HG03039 (cell line): ENCODE measurements around the gene CHST15.

ENCODE experiments used
- ATAC-seq: cut with Tn5 transposase; IDR thresholded peaks from one replicate; pipeline ENCODE4 v1.9.1; 2021; ENCODE audit warnings: mild to moderate bottlenecking, moderate library complexity; ENCODE audit not compliant: unreplicated experiment

Gene CHST15

GRCh38 chr10:124083047-124083739 lies 10.2 kb downstream of the CHST15 start:
- ATAC-seq: no peak

- ATAC-seq: no peak
These were observed 10.8 kb downstream of the CHST15 start for GRCh38 chr10:124082555-124082954.

GRCh38 chr10:124081547-124082140 lies 11.8 kb downstream of the CHST15 start:
- no peak for ATAC-seq

GRCh38 chr10:124079864-124080263 lies 13.5 kb downstream of the CHST15 start:
- no peak for ATAC-seq

GRCh38 chr10:124078714-124079113 lies 14.7 kb downstream of the CHST15 start:
- ATAC-seq: no peak

- ATAC-seq: no peak
These were observed 15.4 kb downstream of the CHST15 start for GRCh38 chr10:124078028-124078427.

GRCh38 chr10:124077208-124077993 lies 16.0 kb downstream of the CHST15 start:
- no peak for ATAC-seq

GRCh38 chr10:124076148-124076733 lies 17.2 kb downstream of the CHST15 start:
- no peak for ATAC-seq

- no peak for ATAC-seq
These were observed 18.0 kb downstream of the CHST15 start for GRCh38 chr10:124075231-124075955.

GRCh38 chr10:124074501-124075109 lies 18.8 kb downstream of the CHST15 start:
- no peak for ATAC-seq

GRCh38 chr10:124073978-124074377 lies 19.4 kb downstream of the CHST15 start:
- no peak for ATAC-seq

- ATAC-seq: no peak
These were observed 20.9 kb downstream of the CHST15 start for GRCh38 chr10:124072541-124072940.

- ATAC-seq: no peak
These were observed 21.3 kb downstream of the CHST15 start for GRCh38 chr10:124072106-124072505.

GRCh38 chr10:124071141-124071540 lies 22.3 kb downstream of the CHST15 start:
- no peak for ATAC-seq

- no peak for ATAC-seq
These were observed 22.7 kb downstream of the CHST15 start for GRCh38 chr10:124070666-124071065.

- no peak for ATAC-seq
These were observed 23.8 kb downstream of the CHST15 start for GRCh38 chr10:124069341-124070264.

- ATAC-seq: no peak
These were observed 24.5 kb downstream of the CHST15 start for GRCh38 chr10:124068929-124069328.

GRCh38 chr10:124067825-124068400 lies 25.5 kb downstream of the CHST15 start:
- ATAC-seq: no peak
